ENCODE results near the gene CFAP20DC.

Gene CFAP20DC

GRCh38 chr3:59046839-59047238 lies 3.0 kb downstream of the CFAP20DC start:
- peaks cover 8% of the 10 kb centered on the region for H3K36me3 Mint-ChIP-seq (ENCODE audit: low read depth)
- H3K27me3 Mint-ChIP-seq (ENCODE audit: low read depth, poor library complexity) = no peaks in the 10 kb centered on the region
- H3K4me1 Mint-ChIP-seq = peaks cover 39% of the 10 kb centered on the region
- H3K9me3 Mint-ChIP-seq = peaks cover 5% of the 10 kb centered on the region
- no peak overlapping the region for H3K4me3 Mint-ChIP-seq
- no peak for DNase-seq
- TF ChIP-seq CTCF (IDR thresholded peaks at IDR 0.05) = no peak
- H3K27ac Mint-ChIP-seq = no peak overlapping the region

- no peak for DNase-seq
- Mint-ChIP-seq H3K27me3 (ENCODE audit: low read depth, poor library complexity) (no peaks in the 10 kb centered on the region), H3K36me3 (ENCODE audit: low read depth) (peaks cover 8% of the 10 kb centered on the region), H3K4me1 (peaks cover 23% of the 10 kb centered on the region), H3K9me3 (no peaks in the 10 kb centered on the region), H3K27ac (no peak overlapping the region), H3K4me3 (no peak overlapping the region)
- no peak for TF ChIP-seq CTCF (IDR thresholded peaks at IDR 0.05)
Observed at GRCh38 chr3:59043391-59043790, 6.4 kb downstream of the CFAP20DC start.

- Mint-ChIP-seq H3K4me3 (no peak overlapping the region), H3K36me3 (ENCODE audit: low read depth) (peaks cover 25% of the 10 kb centered on the region), H3K27me3 (ENCODE audit: low read depth, poor library complexity) (no peaks in the 10 kb centered on the region), H3K9me3 (peaks cover 9% of the 10 kb centered on the region), H3K4me1 (no peaks in the 10 kb centered on the region), H3K27ac (no peak overlapping the region)
- no peak for DNase-seq
- TF ChIP-seq CTCF (IDR thresholded peaks at IDR 0.05) = no peak
Observed at GRCh38 chr3:59040902-59041301, 8.9 kb downstream of the CFAP20DC start.

GRCh38 chr3:59027607-59028006 lies 22.2 kb downstream of the CFAP20DC start:
- Mint-ChIP-seq H3K4me1 (peaks cover 5% of the 10 kb centered on the region), H3K27ac (no peak overlapping the region), H3K36me3 (ENCODE audit: low read depth) (peaks cover 5% of the 10 kb centered on the region), H3K27me3 (ENCODE audit: low read depth, poor library complexity) (no peaks in the 10 kb centered on the region), H3K4me3 (no peak overlapping the region), H3K9me3 (no peaks in the 10 kb centered on the region)
- DNase-seq = no peak
- TF ChIP-seq CTCF (IDR thresholded peaks at IDR 0.05) = no peak

- peaks cover 5% of the 10 kb centered on the region for H3K4me1 Mint-ChIP-seq
- no peaks in the 10 kb centered on the region for H3K27me3 Mint-ChIP-seq (ENCODE audit: low read depth, poor library complexity)
- H3K9me3 Mint-ChIP-seq = no peaks in the 10 kb centered on the region
- H3K4me3 Mint-ChIP-seq = no peak overlapping the region
- no peak for DNase-seq
- no peak overlapping the region for H3K27ac Mint-ChIP-seq
- no peak for TF ChIP-seq CTCF (IDR thresholded peaks at IDR 0.05)
- peaks cover 3% of the 10 kb centered on the region for H3K36me3 Mint-ChIP-seq (ENCODE audit: low read depth)
Observed at GRCh38 chr3:59023612-59024011, 26.2 kb downstream of the CFAP20DC start.

GRCh38 chr3:59017617-59017984 lies 32.2 kb downstream of the CFAP20DC start:
- no peaks in the 10 kb centered on the region for H3K27me3 Mint-ChIP-seq (ENCODE audit: low read depth, poor library complexity)
- no peaks in the 10 kb centered on the region for H3K4me1 Mint-ChIP-seq
- H3K36me3 Mint-ChIP-seq (ENCODE audit: low read depth) = peaks cover 12% of the 10 kb centered on the region
- H3K4me3 Mint-ChIP-seq = no peak overlapping the region
- no peak for TF ChIP-seq CTCF (IDR thresholded peaks at IDR 0.05)
- H3K27ac Mint-ChIP-seq = no peak overlapping the region
- peaks cover 5% of the 10 kb centered on the region for H3K9me3 Mint-ChIP-seq
- DNase-seq = no peak

Measured in nephron progenitor cell (in vitro differentiated cells).